Mucosa of rectum (tissue), 2 donors: Measurements from ENCODE around the gene ITPKB.
"Not testable (repeated sequence)": the region's sequence is repeated elsewhere in the genome, so short reads cannot be mapped to it uniquely, and the experiment has no call there.

Source experiments
- H3K27ac ChIP-seq, 2 donors: one replicate each; pipeline ENCODE4 v1.7.0; 2013; ENCODE audit warnings: inconsistent platforms in 2 of 2, low read depth in 2 of 2, low read length in 2 of 2
- H3K27me3 ChIP-seq, 2 donors: one replicate each; pipeline ENCODE4 v1.7.0; 2013; ENCODE audit warnings: low read length in 2 of 2; ENCODE audit not compliant: control insufficient read depth in 2 of 2, insufficient read depth in 2 of 2
- H3K36me3 ChIP-seq, 2 donors: one replicate each; pipeline ENCODE4 v1.7.0; 2013; ENCODE audit warnings: low read length in 2 of 2; ENCODE audit not compliant: control insufficient read depth in 2 of 2, insufficient read depth in 2 of 2
- H3K4me1 ChIP-seq, 2 donors: one replicate each; pipeline ENCODE4 v1.7.0; 2013; ENCODE audit warnings: low read length in 2 of 2, mild to moderate bottlenecking in 1 of 2; ENCODE audit not compliant: control insufficient read depth in 2 of 2, insufficient read depth in 2 of 2
- H3K4me3 ChIP-seq, 2 donors: one replicate each; pipeline ENCODE4 v1.7.0; 2013; ENCODE audit warnings: low read length in 2 of 2
- H3K9ac ChIP-seq, 2 donors: one replicate each; pipeline ENCODE4 v1.7.0; 2013; ENCODE audit warnings: low read length in 2 of 2, low read depth in 1 of 2, mild to moderate bottlenecking in 1 of 2
- H3K9me3 ChIP-seq, 2 donors: one replicate each; pipeline ENCODE4 v1.7.0; 2013; ENCODE audit warnings: low read length in 2 of 2; ENCODE audit not compliant: control insufficient read depth in 2 of 2
- donor health status: healthy.
- donor health status: Normal muscosa, but diverticular disease.

The ITPKB gene

GRCh38 chr1:226617109-226617508 lies 122.0 kb downstream of the ITPKB start:
- H3K9ac ChIP-seq, result no peak overlapping the region
- no peaks in the 10 kb centered on the region for H3K27me3 ChIP-seq
- no peaks in the 10 kb centered on the region for H3K4me1 ChIP-seq
- H3K36me3 ChIP-seq, result no peaks in the 10 kb centered on the region
- no peak overlapping the region for H3K27ac ChIP-seq
- H3K9me3 ChIP-seq, result no peaks in the 10 kb centered on the region
- H3K4me3 ChIP-seq, result no peak overlapping the region

GRCh38 chr1:226616636-226617035 lies 122.4 kb downstream of the ITPKB start:
- H3K4me1 ChIP-seq, result no peaks in the 10 kb centered on the region
- no peaks in the 10 kb centered on the region for H3K36me3 ChIP-seq
- H3K4me3 ChIP-seq, result no peak overlapping the region
- no peaks in the 10 kb centered on the region for H3K27me3 ChIP-seq
- H3K27ac ChIP-seq, result no peak overlapping the region
- no peak overlapping the region for H3K9ac ChIP-seq
- H3K9me3 ChIP-seq, result no peaks in the 10 kb centered on the region

GRCh38 chr1:226615876-226616275 lies 123.2 kb downstream of the ITPKB start:
- Histone ChIP-seq H3K4me3 (no peak overlapping the region), H3K9ac (no peak overlapping the region), H3K4me1 (no peaks in the 10 kb centered on the region), H3K36me3 (no peaks in the 10 kb centered on the region), H3K27ac (no peak overlapping the region), H3K9me3 (no peaks in the 10 kb centered on the region), H3K27me3 (no peaks in the 10 kb centered on the region)

GRCh38 chr1:226611980-226612379 lies 127.1 kb downstream of the ITPKB start:
- H3K27ac ChIP-seq, H3K9ac ChIP-seq, H3K9me3 ChIP-seq, H3K4me1 ChIP-seq, H3K36me3 ChIP-seq, H3K4me3 ChIP-seq, H3K27me3 ChIP-seq: not testable (repeated sequence)

- no peaks in the 10 kb centered on the region for H3K9me3 ChIP-seq
- peaks cover 0 to 3% of the 10 kb centered on the region in 2 donors for H3K4me1 ChIP-seq
- H3K27ac ChIP-seq, result no peak overlapping the region
- H3K4me3 ChIP-seq, result no peak overlapping the region
- no peaks in the 10 kb centered on the region for H3K36me3 ChIP-seq
- H3K27me3 ChIP-seq, result no peaks in the 10 kb centered on the region
- H3K9ac ChIP-seq, result no peak overlapping the region
Observed at GRCh38 chr1:226611301-226611700, 127.8 kb downstream of the ITPKB start.

GRCh38 chr1:226610671-226611070 lies 128.4 kb downstream of the ITPKB start:
- Histone ChIP-seq H3K27me3 (no peaks in the 10 kb centered on the region), H3K27ac (no peak overlapping the region), H3K9ac (no peak overlapping the region), H3K4me1 (peaks cover 0 to 3% of the 10 kb centered on the region in 2 donors), H3K4me3 (no peak overlapping the region), H3K36me3 (no peaks in the 10 kb centered on the region), H3K9me3 (no peaks in the 10 kb centered on the region)

- H3K27ac ChIP-seq, result no peak overlapping the region
- H3K36me3 ChIP-seq, result no peaks in the 10 kb centered on the region
- no peak overlapping the region for H3K9ac ChIP-seq
- no peaks in the 10 kb centered on the region for H3K27me3 ChIP-seq
- no peaks in the 10 kb centered on the region for H3K9me3 ChIP-seq
- no peak overlapping the region for H3K4me3 ChIP-seq
- peaks cover 0 to 3% of the 10 kb centered on the region in 2 donors for H3K4me1 ChIP-seq
Observed at GRCh38 chr1:226609836-226610455, 129.1 kb downstream of the ITPKB start.

- H3K4me1 ChIP-seq, result peaks cover 3% of the 10 kb centered on the region in 2 donors
- H3K4me3 ChIP-seq, result no peak overlapping the region
- H3K27me3 ChIP-seq, result no peaks in the 10 kb centered on the region
- no peak overlapping the region for H3K9ac ChIP-seq
- no peak overlapping the region for H3K27ac ChIP-seq
- H3K36me3 ChIP-seq, result no peaks in the 10 kb centered on the region
- no peaks in the 10 kb centered on the region for H3K9me3 ChIP-seq
Observed at GRCh38 chr1:226608699-226609505, 130.2 kb downstream of the ITPKB start.

GRCh38 chr1:226607821-226608220 lies 131.3 kb downstream of the ITPKB start:
- no peaks in the 10 kb centered on the region for H3K9me3 ChIP-seq
- H3K4me1 ChIP-seq, result peaks cover 3 to 9% of the 10 kb centered on the region in 2 donors
- H3K9ac ChIP-seq, result no peak overlapping the region
- no peak overlapping the region for H3K27ac ChIP-seq
- no peaks in the 10 kb centered on the region for H3K36me3 ChIP-seq
- no peaks in the 10 kb centered on the region for H3K27me3 ChIP-seq
- H3K4me3 ChIP-seq, result no peak overlapping the region

- H3K4me3 ChIP-seq, result no peak overlapping the region
- no peaks in the 10 kb centered on the region for H3K9me3 ChIP-seq
- no peak overlapping the region for H3K27ac ChIP-seq
- H3K4me1 ChIP-seq, result peaks cover 3 to 9% of the 10 kb centered on the region in 2 donors
- no peak overlapping the region for H3K9ac ChIP-seq
- no peaks in the 10 kb centered on the region for H3K36me3 ChIP-seq
- H3K27me3 ChIP-seq, result no peaks in the 10 kb centered on the region
Observed at GRCh38 chr1:226607268-226607660, 131.8 kb downstream of the ITPKB start.
